GM18868 (cell line): Measurements from ENCODE around the gene MMAA.
"Not testable (repeated sequence)": the region's sequence is repeated elsewhere in the genome, so short reads cannot be mapped to it uniquely, and the experiment has no call there.

ENCODE experiments used
- ATAC-seq: cut with Tn5 transposase; IDR thresholded peaks from one replicate; pipeline ENCODE4 v1.9.1; 2021; ENCODE audit warnings: mild to moderate bottlenecking, moderate library complexity; ENCODE audit not compliant: unreplicated experiment

Gene MMAA

DNA sequence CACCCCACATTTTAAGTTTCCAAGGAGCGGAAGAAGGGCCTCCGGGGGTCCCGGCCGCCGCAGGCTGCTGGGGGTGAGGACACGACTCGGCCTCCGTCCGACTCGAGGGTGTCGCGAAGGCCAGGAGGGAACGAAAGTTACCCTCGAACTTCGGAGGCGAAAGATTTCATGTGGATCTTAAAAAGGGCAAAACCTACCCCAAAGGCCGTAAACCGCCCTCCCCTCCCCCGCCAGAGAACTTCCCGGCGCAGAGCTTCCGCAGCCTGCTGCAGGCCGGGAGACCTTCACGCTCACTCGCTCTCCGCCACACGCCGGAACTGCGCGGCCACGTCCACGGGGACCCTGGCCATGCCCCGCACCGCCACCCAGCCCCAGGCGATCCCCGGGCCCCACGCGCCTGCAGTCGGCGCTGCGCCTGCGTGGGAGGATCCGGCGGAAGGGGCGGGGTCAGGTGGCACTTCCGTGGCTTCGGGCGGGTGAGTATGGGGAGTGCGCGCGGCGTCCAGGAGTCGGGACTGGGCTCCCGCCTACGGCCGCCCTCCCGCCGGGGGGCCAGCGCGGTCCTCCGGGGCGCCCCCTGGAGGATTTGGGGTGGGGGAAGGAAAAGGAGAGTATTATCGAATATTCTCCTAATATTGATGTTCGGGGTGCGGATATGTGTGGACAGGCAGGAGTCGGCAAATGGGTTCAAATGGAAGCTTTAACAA lies at the start of gene MMAA:
TSS of gene MMAA (plus strand) at position 454 of the 707 bp plus-strand sequence. CDS start 19,755 bp downstream, outside the sequence.
- ATAC-seq, result peak; percentile 93

DNA sequence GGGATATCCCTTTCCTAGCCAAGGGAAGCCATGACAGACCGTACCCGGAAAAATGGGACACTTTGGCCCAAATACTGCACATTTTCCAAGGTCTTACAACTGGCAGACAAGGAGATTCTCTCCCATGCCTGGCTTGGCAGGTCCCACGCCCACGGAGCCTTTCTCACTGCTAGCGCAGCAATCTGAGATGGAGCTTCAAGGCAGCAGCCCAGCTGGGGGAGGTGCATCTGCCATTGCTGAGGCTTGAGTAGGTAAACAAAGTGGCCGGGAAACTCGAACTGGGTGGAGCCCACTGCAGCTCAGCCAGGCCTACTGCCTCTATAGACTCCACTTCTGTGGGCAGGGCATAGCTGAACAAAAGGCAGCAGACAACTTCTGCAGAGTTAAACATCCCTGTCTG lies 44.6 kb upstream of the MMAA start:
- not testable (repeated sequence) for ATAC-seq

DNA sequence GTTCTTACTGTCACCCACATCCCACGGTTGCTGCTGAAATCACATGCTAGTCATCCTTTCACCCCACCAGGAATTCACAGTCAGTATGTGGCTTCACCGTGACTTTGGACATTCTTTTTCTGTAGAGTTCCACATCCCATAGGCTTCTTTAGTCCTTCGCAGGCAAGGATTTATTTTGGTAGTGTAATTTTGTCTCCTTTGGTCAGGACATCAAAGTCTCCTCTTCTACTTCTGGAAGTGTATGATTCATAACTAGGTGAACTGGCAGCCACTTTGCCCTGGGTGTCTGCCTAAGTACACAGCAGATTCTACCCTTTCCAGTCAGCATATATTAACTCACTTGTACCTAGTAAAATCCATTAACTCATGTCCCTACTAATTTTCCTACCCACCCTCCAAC lies 38.3 kb upstream of the MMAA start:
- no peak for ATAC-seq

DNA sequence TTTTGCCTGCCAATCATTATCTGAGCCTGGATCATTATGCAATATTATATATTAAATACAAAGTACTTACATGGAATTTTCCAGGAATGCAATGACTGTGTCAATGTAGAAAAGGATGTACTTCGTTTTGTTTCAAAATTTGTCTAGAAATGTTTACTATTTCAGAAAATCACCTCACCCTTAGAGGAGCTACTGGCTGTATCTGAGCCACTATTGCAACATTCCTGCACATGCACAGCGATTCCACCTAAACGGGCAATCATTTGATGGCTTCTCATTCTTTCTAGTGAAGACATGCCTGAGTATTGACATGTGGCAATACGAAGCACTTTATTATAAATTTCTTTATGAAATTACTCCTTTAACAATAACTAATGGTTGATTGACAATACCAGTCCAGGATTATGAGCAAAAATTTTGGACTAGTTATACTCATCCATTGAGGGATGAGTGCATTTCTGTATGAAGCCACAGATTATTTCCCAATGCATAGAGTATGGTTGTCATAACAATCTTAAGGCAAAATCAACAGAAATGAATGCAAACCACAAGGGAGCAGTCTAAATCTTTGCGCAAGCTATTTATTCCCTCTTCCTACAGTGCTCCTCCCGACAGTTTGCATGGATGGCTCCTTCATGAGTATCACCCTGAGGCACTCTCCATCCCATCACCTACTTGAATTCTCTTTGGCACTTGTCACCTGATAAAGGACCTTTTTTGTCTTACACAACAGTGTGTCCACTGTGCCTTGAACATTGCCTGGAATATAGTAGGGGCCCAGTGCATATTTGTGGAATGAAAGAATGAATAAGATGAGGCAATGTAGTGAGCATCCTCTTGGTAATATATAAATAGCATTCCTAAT lies 35.8 kb upstream of the MMAA start:
- ATAC-seq, result no peak

DNA sequence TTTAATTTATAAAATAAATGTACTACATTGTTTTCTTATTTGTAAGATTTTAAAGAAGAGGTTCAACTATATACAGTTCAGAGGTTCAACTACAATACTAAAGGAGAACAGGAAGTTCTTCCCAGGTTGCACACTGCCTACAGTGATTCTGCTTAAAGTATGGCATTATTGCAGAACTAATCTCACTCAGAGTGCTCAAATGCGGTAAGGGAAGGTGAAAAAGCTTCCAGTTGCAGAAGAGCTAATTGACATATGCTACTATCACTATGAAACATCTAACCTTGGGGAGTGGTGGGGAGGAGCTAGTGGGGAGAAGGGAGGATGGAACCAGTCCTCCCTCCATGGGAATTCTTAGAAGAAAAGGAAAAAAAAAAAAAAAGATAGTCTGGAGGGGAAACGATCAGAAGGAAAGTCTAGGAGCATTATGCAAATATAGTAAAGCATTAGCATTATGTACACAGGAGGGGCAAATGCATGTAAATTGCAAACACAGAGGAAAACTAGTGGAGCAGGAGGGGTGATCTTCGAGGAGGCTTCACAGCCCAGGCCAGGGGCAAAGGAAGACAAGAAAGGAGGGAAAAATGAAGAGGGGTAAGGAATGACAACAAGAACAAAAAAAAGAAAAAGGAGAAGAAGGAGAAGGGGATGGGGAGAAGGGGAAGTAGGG lies 32.0 kb upstream of the MMAA start:
- peak; percentile 65 for ATAC-seq

DNA sequence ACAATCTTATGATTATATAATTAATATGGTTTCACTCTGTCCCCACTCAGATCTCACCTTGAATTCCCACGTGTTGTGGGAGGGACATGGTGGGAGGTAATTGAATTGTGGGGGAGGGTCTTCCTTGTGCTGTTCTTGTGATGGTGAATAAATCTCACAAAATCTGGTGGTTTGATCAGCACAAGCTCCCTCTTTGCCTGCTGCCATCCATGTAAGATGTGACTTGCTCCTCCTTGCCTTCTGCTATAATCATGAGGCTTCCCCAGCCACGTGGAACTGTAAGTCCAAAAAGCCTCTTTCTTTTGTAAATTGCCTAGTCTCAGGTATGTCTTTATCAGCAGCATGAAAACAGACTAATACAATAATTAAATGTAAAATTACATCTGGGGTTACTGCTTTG lies 29.8 kb upstream of the MMAA start:
- ATAC-seq, result not testable (repeated sequence)

DNA sequence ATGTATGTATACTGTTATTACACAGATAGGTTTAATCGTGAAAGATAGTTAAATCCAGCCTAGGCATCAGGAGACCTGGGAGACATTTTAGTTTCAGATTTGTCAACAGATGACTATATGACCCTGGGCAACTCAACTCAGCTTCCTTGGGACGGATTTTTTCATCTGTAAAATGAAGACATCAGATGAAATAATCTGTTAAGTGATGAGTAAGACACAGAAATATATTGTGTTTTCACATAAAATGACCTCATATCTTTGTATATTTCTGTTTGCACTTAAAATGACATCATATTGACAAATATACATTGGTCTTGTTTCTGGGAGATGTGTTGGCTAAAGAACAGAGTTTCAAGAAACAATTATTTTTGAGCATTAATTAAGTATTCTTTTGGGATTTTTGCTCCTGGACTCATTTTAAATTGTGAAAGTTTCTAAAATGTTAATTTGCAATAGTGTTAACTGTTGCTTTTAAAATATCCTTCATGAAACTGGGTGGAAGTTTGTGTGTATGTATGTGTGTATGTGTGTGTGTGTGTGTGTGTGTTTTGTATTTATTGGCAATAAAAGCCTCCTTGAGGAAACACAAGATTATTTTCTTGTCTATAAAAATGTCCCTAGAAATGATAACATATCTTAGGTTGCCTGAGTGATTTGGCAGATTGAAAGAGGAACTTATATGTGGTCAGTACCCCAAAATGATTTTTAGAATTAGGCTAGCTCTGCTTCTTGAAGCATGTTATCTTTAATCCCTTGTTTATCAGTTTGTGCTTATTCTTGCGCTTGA lies 29.1 kb upstream of the MMAA start:
- ATAC-seq, result no peak

DNA sequence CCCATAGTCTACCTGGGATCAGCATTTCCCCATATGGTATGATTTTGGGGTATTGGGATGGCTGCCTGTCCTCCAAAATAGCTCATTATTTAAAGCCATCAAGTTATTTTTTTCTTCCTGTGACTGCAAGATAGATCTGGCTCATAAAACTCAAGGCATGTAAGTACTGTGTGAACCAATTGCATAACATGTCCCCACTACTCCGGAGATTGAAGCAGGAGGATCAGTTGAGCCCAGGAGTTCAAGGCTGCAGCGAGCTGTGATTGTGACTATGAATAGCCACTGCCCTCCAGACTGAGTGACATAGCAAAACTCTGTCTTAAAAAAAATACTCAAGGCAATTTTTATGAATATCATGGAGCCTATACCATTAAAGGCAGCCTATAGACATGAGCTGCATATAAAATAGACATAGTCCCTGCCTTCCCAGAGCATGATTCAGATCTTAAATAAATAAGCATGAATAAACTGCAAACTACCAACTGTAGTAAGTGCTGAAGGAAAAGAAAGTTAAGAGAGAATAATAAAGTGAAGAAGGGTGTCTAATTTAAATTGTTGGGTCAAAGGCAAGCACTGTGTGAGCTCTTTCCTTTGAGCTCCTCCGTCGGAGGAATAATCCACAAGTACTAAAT lies 16.9 kb upstream of the MMAA start:
- ATAC-seq, result no peak

DNA sequence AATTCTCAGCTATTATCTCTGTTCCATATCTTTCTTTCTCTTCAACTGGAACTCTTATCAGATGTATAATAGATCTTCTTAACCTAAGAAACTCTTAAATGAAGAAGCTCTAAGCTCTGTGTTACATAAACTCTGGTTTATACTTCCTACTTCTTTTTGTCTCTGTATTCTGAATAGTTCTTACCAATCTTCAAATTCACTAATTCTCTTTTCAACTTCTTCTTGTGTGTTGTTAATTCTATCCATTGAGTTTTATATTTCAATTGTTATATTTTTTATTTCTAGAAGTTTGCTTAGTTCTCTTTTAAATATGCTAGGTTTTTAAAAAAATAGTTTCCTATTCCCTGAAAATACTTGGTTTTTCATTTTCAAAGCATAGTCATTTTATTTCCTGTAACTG lies 13.2 kb upstream of the MMAA start:
- no peak for ATAC-seq

DNA sequence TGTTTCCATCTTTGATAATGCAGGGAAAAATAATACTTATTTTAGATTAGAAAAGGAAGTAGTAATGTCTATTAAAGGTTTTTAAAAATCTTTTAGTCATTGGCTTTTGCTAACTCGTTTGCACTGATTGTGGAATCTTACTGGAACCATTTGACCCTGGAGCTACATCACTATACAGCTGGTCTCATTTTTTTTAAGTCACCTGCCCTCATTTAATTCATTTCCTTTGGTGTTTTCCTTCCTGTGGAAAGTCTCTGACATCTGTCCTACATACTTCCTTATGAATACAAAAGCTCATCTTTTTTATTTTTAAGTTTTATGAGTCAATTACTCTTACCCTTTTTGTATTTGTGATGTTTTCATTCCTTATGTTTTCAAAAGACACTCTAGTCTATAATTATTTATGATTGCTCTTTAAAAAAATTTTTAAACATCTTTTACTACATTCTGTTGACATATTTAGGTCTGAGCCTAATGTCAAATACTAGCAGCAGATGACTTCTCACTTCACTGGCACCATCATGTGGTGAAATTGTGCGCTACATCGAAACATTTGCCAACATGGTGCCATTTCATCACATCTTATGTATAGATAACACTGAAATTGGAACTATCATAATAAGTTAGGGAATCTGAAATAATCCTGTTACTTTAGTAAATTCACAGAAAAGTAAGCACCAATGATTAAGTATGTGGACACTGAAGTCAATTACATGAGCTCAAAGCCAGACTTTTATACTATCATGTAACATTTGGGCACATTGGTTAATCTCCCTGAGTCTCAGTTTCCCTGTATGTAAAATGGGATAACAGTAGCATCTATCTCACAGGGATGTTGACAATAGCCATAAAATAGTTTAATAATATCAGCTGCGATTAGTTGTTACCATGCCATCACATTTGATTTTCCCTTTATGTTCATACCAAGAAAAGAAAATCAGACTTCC lies 9.4 kb upstream of the MMAA start:
- ATAC-seq, result peak; percentile 82

DNA sequence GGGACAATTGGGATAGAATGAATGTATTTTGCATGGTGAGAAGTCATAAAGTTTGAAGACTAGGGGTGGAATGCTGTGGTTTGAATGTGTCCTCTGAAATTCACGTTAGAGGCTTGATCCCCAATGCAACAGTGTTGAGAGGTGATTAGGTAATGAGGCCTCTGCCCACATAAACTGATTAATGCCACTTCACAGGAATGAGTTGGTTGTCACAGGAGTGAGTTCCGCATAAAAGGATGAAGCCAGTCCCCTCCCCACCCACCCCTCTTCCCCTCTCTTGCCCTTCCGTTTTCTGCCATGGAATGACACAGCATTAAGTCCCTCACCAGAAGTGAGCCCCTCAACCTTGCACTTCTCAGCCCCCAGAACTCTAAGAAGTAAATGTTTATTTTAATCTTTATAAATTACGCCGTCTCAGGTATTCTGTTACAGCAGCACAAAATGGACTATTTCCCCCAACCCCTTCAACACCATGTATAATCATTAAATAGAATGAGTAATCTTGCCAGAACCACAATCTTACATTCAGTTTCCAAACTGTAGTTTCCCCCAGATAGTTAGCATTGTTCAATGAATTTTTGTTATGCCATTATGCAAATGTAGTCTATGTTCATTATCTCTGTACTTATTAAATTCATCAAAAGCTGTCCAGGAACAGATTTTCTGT lies 5.5 kb upstream of the MMAA start:
- no peak for ATAC-seq

DNA sequence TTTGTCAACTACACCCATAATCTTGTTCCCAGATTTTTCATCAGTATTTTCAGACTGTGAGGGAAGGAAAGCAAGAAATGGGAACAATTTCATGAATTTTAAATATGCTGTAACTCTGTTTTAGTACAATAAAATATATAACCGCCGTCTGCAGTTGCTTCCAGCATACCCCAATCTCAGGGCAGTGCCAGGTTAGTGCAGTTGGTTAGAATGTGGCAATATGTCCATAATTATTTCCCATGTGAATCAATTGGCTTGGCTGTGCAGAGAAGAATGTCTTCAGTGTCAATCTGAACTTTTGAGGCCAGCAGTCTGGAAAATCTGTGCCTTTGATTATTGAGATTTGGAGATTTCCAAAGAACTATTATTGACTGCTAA lies 5.0 kb upstream of the MMAA start:
- no peak for ATAC-seq

DNA sequence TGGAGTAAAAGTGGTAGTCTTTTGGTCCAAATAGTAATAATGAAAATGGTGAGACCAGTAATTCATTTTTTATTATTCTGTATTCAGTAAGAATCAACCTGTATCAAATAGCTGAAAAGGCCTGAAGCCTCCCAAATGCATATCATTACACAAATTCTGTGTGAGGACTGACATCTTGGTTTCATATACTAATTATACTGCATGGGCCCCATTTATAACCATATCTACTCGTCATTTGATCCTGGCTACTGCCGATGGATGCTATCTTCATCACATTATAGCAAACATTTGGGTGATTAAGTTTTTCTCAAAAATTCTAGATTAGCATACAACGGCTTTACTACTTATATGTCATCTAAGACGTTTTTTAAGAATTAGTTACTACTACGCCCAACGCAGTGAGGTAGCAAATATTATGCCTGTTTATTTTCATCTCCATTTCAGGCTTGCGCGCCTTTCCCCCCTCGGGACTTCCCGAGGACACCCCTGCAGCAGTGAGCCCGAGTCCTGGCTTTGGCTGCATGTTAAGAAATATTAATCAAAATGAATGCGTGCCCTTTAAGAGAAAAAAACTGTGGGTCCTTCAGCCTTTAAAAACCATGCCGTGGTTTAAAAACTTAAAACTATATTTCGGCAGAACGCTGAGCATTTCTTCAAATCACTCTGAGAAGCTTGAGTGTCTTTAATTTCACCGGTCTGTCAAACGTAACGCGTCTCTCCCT lies 814 bp upstream of the MMAA start:
- no peak for ATAC-seq

DNA sequence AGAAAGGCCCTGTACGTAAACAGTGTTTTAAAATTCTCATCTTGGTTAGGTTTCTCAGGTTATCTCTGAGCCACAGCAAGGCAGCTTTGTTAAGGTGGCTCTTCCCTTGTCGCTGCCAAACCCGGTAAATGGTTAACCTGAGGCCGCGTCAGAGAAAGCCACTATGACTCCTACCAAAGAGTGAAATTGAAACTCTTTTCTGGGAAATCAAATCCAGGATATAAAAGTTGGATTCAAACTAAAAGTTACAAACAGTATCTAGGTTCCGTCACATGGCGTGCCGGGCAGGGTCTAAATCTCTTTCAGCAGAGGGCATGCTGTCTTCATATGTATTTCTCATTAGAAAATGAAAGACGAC lies 433 bp downstream of the MMAA start:
- ATAC-seq, result peak; percentile 36

DNA sequence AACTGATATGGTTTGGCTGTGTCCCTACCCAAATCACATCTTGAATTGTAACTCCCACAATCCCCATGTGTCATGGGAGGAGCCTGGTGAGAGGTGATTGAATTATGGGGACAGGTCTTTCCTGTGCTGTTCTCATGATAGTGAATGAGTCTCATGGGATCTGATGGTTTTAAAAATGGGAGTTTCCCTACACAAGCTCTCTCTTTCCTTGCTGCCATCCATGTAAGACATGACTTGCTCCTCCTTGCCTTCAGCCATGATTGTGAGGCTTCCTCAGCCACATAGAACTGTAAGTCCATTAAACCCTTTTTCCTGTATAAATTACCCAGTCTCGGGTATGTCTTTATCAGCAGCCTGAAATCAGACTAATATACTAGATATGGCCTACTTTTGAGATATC lies 2.9 kb downstream of the MMAA start:
- not testable (repeated sequence) for ATAC-seq

DNA sequence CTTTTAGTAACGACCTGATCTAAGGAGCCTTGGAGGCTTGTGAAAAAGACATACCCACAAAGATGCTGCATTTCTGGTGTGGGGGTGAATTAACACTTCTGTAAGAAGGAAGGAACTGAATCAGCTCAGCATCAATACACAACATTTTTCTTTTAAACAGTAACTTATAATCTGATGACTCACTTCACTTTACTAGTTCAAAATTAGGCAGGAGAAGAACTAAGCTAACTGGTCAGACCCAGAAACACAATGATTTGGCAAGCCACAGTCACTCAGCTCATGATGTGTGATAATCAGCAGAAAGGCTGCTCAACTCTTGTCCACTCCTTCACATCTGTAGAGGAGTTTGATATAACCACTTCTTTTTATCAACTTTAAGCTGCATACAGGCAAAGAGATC lies 4.6 kb downstream of the MMAA start:
- no peak for ATAC-seq

DNA sequence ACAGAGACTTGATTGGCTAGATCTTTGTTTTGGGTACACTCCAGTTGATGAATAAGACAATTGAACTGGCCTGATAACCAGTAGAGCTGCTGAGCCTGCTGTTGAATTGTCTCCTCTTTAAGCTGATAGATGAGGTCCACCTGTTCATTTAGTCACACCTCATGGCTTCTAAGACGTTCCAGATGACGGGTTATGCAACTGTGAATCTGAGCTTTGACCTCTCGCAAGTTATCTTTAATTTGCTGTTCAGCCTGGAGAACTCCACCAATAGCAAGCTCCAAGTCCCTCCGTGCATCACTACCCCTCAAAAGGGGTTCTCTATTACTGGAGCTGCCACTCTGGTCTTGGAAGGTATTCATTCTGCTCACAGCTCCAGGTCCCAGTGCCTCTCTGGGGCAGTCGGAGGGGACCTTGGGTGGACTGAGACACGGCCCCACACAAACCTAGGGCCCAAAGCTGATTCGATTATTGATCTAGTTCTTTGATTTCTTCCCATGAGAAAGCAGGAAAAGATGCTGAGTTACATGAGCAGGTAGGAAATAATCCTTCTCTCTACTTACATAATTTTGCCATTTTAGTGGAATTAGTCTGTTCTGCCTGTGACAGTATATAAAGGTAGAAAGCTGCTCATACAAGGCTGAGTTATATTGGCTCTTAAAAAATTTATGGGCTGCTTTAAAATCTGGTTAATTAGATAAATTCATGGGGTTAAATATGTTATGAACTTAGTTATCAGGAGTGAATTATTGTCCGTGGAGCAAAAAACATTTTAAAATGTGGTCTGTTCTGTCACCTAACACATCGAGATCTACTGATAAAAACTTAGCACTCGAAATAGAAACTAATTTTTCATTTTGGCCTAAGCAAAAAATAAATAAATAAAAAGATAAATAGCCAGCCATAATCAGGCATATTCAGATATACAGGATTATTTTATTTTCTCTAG lies 6.8 kb downstream of the MMAA start:
- ATAC-seq, result peak; percentile 65
